HG03571 (cell line): Measurements from ENCODE around the gene GGN.
"Not testable (repeated sequence)": the region's sequence is repeated elsewhere in the genome, so short reads cannot be mapped to it uniquely, and the experiment has no call there.

Source experiments
- ATAC-seq: cut with Tn5 transposase; IDR thresholded peaks from one replicate; pipeline ENCODE4 v1.9.1; 2021; ENCODE audit not compliant: unreplicated experiment

GGN gene

GRCh38 chr19:38387550-38388348 is at the start of gene GGN:
TSS of gene GGN (minus strand) at chr19:38388034. CDS start at chr19:38387261, 773 bp downstream.
- no peak for ATAC-seq

DNA sequence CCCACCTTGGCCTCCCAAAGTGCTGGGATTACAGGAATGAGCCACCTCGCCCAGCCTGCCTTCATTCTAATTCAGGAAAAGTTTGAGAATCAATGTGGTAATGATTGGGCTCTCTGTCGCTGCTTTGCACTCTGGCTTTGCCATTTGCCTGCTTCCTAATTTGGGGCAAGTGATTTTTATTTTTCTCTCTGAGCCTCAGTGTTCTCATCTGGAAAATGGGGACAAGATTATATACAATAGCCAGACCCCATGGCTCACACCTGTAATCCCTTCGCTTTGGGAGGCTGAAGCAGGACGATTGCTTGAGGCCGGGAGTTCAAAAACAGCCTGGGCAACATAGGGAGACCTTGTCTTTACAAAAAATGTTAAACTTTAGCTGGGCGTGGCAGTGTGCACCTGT is 49.5 kb upstream of the GGN start:
- no peak for ATAC-seq

- ATAC-seq, result no peak
Measured at GRCh38 chr19:38434549-38435051, 46.8 kb upstream of the GGN start.

GRCh38 chr19:38433268-38433733 is 45.5 kb upstream of the GGN start, which contains the start of gene RYR1:
TSS of gene RYR1 (plus strand) at chr19:38433691. CDS start at chr19:38433830, 139 bp downstream.
- no peak for ATAC-seq

- no peak for ATAC-seq
Measured at GRCh38 chr19:38430931-38431330, 43.1 kb upstream of the GGN start.

GRCh38 chr19:38429811-38430156 is 42.0 kb upstream of the GGN start:
- ATAC-seq, result no peak

DNA sequence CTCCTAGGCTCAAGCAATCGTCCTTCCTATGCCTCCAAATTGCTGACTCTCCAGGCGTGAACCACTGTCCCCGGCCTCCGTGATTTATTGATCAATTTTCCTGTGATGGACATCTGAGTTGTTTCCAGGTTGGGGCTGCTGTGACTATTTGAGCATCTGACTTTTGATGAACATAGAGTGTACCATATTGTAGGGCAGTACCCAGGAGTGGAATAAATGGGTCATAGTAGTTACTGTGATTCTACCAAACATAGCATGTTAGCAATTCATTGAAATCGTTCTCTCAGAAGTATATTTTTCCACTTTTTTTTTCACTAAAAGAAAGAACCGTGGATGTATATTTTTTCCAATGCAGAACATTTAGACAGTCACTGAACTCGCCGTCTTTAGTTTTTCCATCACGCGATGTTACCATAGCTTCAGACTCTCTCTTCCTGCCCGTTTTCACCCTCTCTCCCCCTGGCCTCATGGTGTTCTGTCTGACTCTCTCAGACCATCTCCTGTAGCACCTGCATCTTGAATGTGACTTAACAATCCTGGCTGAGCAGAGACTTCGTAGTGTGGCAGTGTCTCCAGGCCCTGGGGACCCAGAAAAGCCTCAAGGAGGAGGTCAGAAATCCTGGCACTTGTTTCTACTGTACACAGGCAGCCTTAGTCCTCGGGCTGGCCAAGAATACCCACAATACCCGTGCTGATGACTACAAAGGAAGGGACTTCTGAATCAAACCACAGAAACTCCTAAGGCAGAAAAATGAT is 41.4 kb upstream of the GGN start:
- no peak for ATAC-seq

GRCh38 chr19:38427035-38427677 is 39.3 kb upstream of the GGN start:
- not testable (repeated sequence) for ATAC-seq

DNA sequence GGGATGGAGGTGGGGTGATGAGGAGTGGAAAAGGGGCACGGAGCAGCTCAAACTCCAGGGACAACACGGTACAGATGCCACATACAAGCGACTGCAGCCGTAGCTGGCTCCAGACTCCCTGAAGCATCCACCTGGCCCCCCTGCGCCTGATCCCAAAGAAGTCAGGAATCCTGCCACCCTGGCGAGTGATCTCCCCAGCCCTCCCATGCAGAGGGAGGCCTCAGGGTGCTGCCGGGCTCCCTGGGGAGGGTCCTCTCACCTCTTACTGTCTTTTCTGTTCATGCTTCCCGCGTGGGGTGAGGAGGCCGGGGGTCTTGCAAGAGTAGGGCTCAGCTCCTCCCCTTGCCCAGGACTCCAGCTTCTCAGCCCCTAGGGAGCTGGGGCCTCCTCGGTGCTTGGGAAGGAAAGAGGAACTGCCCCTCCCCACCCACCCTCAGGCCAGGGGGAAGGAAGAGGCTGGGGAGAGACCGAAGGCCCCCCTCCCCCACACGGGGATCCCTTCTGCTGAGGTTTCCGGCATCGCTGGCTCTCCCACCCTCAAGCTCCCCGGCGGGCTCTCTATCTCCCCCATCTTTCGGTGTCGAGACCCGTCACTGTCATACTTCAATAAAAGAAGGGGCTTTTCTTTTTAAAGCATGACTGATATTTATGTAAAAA is 38.1 kb upstream of the GGN start, which contains the start of gene RASGRP4:
Gene RASGRP4 (minus strand): TSS at position 410 of the 657 bp plus-strand sequence. CDS start 128 bp downstream, at position 282.
- no peak for ATAC-seq

DNA sequence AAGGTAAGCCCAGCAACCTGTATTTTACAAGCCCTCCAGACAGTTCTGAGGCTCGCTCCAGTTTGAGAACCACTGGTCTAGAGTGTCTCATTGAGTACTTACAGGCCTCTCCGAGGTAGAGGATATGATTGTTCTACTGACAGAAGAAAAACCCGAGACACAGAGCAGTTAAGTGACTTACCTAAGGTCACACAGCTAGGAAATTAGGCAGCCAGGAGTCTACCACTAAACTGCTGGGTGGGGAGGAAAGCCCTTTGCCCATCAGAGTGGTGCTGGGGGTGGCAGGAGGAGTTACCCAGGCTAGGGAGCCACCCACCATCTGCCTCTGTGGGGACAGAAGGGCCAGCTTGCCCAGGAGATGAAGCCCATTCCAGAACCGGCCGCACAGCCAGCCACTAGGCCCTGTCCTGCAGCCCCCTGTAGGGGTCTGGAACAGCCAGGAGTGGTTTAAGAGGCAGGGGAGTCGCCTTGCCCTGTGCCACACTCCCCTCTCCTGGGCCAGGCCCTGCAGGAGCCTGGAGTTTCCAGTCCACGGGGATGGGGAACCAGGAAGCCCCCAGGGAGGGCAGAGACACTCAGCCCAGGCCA is 37.5 kb upstream of the GGN start:
- ATAC-seq, result no peak

- no peak for ATAC-seq
Measured at GRCh38 chr19:38424272-38424671, 36.4 kb upstream of the GGN start.

GRCh38 chr19:38422438-38422837 is 34.6 kb upstream of the GGN start:
- no peak for ATAC-seq

DNA sequence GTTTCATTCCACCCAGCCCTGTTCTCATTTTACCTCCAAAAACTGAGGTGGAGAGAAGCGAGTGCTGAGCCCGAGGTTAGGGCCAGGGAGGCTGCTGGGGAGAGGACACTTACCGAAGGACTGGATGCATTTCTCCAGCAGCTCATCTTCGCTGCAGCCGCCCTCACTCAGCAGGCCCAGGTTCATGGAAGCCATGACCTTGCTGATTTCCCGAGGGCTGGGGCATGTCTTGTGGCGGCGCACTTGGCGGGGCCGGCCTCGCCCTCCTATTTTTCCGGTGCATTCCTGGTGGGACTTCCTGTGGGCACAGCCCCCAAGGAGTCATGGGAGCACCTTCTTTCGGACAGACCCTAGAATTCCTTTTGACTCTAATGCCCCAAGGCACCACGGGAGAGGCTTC is 34.0 kb upstream of the GGN start:
- ATAC-seq, result no peak

GRCh38 chr19:38420935-38421334 is 33.1 kb upstream of the GGN start:
- no peak for ATAC-seq

DNA sequence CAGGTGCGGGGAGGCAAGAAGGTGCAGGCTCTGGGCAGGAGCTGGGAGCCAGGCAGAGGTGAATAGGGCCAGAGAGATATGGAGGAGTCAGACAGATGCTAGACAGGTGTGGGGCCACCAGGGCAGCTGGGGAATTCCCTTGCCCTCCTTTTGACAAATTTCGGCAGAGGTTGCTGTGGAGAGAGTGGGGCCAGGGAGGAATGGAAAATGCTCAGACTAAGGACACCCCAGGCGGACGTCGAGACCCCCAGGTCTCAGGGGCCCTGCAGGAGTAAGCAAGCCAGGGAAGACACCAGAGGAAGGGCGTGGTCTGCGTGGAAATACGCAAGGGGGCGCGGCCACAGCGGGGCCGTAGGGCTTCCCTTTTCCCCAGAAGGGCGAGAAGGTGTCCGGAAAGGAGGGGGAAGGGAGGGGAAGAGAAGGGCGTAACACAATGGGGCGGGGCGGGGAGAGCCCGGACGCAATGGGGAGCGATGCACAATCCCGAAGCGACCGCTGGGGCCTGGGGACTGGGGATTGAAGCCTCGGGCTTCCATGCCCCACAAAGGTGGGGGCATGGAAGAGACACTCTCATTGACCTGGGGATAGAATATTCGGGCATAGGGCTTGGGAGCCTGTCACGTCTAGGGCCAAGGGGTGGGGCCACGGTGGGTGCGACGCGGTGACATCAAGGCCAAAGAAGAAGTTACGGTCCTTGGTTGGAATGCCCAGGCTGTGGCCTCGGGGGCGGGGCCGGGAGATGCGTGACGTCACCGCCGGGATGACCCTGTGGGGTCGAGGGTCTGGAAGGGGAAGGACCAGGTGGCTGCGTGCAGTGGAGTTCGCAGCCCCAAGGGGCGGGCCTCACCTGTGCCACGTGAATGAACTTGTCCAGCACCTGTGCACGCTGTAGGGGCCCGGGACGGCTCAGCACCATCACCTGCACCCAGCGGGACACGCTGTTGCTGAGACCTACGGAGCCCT is 30.0 kb upstream of the GGN start:
- ATAC-seq, result no peak

DNA sequence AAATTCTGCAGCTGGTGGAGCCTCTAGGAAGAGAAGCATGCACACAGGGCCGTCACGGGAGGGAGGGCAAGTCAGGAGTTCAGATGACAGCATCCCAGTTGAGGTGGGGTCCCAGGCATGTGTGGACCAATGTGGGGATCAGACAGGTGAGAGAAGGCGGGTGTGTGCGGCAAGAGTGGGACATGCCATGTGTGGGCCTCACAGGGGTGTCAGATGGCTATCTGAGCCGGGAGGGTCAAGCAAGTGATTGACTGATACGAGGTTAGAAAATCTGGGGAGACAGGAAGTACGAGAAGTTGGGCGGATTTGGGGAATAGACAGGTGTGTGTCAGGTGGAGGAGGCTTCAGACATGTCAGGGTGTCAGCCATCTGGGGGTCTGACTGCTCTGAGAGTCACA is 29.3 kb upstream of the GGN start:
- ATAC-seq, result no peak

- no peak for ATAC-seq
Measured at GRCh38 chr19:38413416-38413815, 25.6 kb upstream of the GGN start.

- no peak for ATAC-seq
Measured at GRCh38 chr19:38412961-38413360, 25.1 kb upstream of the GGN start.

- no peak for ATAC-seq
Measured at GRCh38 chr19:38412491-38412890, 24.7 kb upstream of the GGN start.
